Inflammatory macrophage treated with lipopolysaccharide for 4 hours (primary cell): ENCODE data around the gene ERC1.
"Not testable (repeated sequence)": the region's sequence is repeated elsewhere in the genome, so short reads cannot be mapped to it uniquely, and the experiment has no call there.

Experiments used
- DNase-seq: peaks from one replicate; pipeline ENCODE4 v3.0.0-alpha.2; 2020

Gene ERC1

GRCh38 chr12:1329784-1330476, 338.9 kb downstream of the ERC1 start:
- no peak for DNase-seq

- no peak for DNase-seq
These were observed 339.4 kb downstream of the ERC1 start for GRCh38 chr12:1330477-1330827.

DNA sequence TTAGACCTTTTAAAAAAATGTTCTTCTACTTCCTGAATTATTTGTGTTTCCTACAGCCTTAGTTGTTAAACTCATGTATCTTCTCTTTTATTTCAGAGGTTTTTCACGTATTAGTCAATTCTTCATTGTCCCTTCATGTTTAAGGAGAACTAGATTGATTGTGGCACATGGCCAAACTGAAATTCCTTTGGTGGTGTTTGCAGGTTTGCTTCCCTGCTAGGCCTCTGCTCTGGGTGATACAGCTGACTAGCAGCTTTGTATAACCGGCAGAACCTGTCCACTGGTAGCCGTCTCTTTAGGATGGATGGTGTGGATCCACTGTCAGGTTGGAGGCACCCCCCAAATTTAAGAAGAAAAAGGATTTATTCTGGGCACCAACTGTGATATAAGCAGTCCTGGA, 341.3 kb downstream of the ERC1 start:
- no peak for DNase-seq

DNA sequence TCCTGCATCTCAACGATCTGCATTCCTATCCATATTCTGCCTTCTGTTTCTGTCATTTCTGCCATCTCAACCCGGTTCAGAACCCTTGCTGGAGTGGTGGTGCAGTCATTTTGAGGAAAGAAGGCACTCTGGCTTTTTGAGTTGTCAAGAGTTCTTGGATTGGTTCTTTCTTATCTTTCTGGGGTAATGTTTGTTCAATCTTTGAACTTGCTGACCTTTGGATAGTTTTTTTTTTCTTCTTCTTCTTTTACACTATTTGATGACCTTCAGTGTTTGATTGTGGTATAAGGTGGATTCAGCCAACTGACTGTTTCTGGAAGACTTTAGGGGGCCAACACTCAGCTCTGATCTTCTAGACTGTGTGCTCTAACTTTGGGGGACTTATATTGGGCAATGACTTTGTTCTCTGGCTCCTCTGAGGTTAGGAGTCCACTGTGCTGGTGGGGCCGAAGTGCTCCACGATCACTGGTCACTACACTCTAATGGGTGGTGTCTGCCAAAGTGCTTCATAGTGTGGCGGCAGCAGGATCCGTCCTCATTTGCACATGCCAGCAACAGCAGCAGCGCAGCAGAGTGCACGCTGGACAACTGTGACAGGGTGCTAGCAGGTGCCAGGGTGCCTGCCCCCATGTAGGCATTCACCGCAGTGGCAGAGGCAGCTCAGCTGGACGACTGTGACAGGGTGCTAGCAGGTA, 347.6 kb downstream of the ERC1 start:
- no peak for DNase-seq

DNA sequence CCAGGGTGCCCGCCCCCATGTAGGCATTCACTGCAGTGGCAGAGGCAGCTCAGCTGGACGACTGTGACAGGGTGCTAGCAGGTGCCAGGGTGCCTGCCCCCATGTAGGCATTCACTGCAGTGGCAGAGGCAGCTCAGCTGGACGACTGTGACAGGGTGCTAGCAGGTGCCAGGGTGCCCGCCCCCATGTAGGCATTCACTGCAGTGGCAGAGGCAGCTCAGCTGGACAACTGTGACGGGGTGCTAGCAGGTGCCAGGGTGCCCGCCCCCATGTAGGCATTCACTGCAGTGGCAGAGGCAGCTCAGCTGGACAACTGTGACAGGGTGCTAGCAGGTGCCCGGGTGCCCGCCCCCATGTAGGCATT, 348.1 kb downstream of the ERC1 start:
- not testable (repeated sequence) for DNase-seq

DNA sequence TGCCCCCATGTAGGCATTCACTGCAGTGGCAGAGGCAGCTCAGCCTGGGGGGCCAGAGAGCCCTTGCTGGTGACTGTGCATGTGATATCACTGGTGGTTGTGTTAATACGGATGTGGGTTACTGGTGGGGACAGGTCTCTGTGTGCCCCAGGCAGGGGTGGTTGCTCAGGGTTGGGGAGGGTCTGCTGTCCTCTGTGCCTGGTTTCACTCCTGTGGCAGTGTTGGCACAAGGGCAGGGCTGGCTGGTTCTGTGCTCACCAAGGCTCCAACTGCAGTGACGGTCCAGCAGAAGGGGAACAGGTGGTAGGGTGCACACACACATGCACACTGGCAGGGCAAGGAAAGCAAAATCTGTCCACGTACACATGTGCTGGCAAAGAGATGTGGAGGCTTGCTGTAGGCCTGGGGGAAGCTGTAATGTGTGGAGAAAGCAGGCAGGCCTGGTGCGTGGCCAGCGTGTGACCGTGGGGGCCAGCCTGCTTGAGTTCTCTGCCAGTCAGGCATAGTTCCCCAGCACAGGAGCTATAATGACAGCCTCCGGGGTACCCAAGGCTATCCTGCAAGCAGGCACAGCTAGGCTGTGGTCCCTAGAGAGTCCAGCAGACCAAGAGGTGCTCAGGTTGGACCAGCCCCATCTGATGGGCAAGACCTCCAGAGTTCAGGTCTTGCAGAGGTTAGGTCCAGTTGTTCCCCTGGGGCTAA, 348.7 kb downstream of the ERC1 start:
- no peak for DNase-seq

DNA sequence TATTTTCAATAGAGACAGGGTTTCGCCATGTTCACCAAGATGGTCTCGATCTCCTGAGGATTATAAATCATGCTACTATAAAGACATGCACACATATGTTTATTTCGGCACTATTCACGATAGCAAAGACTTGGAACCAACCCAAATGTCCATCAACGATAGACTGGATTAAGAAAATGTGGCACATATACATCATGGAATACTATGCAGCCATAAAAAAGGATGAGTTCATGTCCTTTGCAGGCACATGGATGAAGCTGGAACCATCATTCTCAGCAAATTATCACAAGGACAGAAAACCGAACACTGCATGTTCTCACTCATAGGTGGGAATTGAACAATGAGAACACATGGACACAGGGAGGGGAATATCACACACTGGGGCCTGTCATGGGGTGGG, 350.2 kb downstream of the ERC1 start:
- DNase-seq: not testable (repeated sequence)

DNA sequence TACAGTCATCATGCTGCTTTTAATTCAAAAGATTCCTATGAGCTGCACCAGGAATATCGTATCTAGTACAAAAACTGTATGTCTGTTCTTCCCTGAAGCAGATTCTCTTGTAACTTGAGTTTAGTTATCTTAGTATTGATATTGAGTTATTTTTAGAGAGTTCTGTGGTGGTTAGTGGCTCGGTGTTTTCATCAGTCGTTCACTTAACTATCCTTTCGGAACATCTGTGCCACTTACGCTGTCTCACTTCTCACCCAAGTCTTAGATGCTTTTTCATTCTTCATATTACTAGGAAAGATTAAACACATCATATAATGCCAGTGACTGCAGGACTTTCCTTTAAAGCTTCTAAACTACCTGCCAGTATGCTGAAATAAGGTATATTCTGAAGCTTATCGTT, 352.4 kb downstream of the ERC1 start:
- no peak for DNase-seq

DNA sequence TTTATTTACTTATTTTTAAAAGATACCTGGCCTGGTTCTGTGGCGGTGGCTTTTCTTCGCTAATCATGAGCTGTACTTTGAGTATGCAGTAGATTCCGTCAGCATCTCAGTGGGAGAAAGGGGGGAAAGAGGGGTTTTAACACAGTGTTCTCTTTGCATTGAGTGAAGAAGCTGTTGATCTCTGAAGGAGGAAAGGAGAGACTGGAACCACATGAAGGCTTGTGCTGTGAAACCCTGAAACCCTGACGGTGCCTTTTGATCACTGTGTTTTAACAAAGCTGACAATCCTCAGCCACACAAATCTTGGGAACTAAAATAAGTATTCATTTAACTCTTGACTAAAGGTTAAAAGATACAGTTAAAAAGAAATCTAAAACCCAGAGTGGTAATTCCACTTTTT, 353.2 kb downstream of the ERC1 start:
- no peak for DNase-seq

GRCh38 chr12:1346126-1346525, 355.1 kb downstream of the ERC1 start:
- DNase-seq: no peak

GRCh38 chr12:1347294-1347693, 356.3 kb downstream of the ERC1 start:
- DNase-seq: no peak

GRCh38 chr12:1348606-1349005, 357.6 kb downstream of the ERC1 start:
- DNase-seq: no peak

GRCh38 chr12:1350055-1350933, 359.3 kb downstream of the ERC1 start:
- DNase-seq: no peak

GRCh38 chr12:1350934-1351240, 359.9 kb downstream of the ERC1 start:
- DNase-seq: no peak

- no peak for DNase-seq
These were observed 360.9 kb downstream of the ERC1 start for GRCh38 chr12:1351926-1352325.

GRCh38 chr12:1353451-1353850, 362.4 kb downstream of the ERC1 start:
- no peak for DNase-seq

DNA sequence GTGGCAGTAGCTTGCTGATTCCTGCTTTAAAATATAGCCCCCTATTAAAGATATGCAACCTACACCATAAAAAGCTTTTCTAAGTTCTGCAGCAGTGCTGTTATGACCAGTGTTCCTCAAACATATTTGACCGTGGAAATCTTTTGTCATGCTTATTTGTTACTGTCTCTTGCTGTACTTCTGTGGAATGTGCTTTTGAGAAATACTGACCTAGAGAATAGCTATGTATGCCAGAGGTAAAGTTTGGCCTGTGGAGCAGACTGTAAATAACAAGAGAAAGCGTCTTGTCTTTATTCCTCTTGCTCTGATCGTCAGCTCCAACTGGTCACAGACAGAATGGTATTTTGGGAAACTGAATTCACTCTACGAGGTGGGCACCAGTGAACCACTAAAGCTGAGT, 364.4 kb downstream of the ERC1 start:
- no peak for DNase-seq

DNA sequence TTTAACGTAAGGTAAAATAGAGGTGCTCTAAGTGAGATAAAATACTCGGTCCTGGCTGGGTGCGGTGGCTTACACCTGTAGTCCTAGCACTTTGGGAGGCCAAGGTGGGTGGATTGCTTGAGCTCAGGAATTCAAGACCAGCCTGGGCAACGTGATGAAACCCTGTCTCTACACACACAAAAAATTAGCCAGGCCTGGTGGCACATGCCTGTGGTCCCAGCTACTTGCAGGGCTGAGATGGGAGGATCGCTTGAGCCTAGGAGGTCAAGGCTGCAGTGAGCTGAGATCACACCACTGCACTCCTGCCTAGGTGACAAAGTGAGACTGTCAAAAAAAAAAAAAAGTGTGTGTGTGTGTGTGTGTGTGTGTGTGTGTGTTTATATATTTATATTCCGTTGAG, 364.8 kb downstream of the ERC1 start:
- not testable (repeated sequence) for DNase-seq

- no peak for DNase-seq
These were observed 365.3 kb downstream of the ERC1 start for GRCh38 chr12:1356285-1356684.

GRCh38 chr12:1357171-1357570, 366.1 kb downstream of the ERC1 start:
- no peak for DNase-seq

DNA sequence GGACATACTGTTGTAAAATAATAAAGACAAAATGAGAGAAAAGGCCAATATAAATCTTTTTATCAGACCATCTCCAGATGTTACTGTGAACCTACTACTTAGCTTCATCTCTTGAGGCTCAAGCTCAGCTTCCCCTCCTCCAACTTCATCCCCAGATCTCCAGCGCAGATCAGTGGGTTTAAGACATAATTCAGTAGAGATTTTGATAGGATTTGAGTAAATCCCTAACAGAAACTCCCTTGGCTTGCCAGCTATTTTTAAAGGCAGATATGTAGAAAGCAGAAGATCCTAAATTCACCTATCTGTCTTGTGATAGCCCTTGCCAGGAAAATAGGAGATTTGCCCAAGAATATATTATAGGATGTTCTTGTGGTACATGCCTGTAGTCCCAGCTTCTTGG, 366.7 kb downstream of the ERC1 start:
- DNase-seq: no peak

- DNase-seq: no peak
These were observed 369.6 kb downstream of the ERC1 start for GRCh38 chr12:1360441-1361210.
